HG03378 (cell line): Measurements from ENCODE around the gene PPP1R1C.
A peak's percentile ranks its signal among the peaks of the same experiment; 100 is the strongest.

ENCODE experiments used
- ATAC-seq: cut with Tn5 transposase; IDR thresholded peaks from one replicate; pipeline ENCODE4 v1.9.1; 2021; ENCODE audit warnings: mild to moderate bottlenecking, moderate library complexity; ENCODE audit not compliant: unreplicated experiment

The PPP1R1C gene

DNA sequence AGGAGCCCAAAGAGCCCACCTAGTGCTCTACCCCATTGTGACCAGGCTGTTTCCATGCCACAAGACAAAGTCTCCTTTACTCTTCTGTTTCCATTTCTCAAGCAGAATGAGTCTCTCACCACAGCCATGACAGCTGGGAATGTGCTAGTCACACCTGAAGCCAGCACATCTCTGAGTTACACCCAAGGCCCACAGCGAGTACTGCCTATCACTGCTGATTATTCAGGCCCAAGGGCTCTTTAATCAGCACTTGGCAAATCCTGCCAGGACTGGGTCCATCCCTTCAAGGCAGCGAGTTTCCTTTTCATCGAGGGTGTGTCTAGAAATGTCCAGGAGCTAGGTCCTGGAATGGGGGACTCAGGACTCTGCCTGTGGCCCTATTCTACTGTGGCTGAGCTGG is 14.6 kb upstream of the PPP1R1C start:
- ATAC-seq: no peak

DNA sequence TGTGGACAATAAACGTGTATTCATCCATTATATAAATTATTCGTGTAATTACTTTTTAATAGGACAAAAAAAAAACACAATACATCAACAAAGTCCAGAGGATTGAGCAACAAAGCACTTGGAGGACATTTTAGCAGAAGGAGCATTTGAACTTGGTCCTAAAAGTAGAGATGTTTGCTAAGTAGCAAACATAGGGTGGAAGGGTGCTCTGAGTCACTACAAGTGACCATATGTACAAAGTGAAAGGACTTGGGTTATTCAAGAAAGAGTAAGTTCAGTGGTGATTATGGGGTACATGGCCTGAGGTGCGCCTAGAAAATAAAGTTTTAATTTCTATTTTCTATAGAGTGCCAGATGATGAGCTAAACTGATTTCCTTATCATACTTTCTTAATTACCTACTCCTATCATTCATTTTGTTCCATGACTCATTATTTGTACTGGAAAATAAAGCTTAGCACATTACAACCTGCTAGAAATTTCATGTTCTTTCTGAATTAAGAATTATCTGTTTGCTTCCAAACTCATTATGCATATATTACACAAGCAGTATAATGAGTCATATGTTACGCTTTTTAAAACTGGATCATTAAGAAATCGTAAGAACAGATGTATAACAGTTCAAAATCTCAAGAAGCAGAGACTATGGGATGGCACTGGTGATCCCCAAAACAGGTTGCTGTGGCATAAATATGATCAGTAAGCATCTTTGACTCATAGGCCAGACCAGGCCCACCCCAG is 13.1 kb upstream of the PPP1R1C start:
- ATAC-seq: no peak

DNA sequence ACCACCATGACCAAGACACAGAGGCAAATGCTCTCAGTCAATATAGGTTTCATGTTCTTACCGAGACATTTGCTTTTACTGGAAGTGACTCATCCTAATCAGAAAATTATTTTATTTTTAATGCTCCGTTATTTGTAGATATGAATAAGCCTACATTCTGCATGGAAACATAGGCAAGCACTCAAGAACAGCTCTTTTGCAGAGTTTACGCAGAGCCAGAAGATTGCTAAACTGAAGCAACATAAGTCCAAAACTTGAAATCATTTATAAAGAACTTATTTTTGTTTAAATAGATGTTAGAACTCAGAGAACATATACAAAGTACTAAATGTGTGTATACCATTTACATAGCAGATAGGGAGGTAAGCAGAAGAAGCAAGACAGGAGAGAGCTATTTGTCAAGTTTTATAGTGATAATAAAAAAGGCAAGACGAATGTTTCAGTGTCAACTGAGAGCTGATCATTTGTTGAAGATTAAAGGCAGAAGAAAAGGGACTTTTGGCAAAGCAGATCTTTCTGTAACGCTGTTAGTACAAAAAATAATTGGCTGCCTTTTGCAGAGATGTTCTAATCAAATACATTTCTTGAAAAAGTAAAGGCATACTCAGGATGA is 12.4 kb upstream of the PPP1R1C start:
- ATAC-seq: no peak

DNA sequence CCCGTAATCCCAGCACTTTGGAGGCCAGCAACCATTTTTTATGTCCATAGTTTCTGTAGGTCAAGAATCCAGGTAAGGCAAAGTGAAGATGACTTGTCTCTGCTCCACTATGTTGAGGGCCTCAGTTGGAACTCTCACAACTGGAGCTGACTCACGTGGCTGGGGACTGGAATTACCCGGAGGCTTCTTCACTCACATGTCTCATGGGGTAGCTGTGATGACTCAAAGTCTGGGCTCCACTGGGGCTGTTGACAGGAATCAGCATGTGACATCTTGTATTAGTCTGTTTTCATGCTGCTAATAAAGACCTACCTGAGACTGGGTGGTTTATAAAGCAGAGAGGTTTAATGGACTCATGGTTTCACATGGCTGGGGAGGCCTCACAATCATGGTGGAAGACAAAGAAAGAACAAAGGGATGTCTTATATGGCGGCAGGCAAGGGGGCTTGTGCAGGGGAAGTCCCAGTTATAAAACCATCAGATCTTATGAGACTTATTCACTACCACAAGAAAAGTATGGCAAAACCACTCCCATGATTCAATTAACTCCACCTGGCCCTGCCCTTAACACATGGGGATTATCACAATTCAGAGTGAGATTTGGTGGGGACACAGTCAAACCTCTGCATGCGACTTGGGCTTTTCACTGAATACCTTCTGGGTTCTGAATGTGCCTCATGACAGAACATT is 7.8 kb upstream of the PPP1R1C start:
- ATAC-seq: peak; percentile 82

DNA sequence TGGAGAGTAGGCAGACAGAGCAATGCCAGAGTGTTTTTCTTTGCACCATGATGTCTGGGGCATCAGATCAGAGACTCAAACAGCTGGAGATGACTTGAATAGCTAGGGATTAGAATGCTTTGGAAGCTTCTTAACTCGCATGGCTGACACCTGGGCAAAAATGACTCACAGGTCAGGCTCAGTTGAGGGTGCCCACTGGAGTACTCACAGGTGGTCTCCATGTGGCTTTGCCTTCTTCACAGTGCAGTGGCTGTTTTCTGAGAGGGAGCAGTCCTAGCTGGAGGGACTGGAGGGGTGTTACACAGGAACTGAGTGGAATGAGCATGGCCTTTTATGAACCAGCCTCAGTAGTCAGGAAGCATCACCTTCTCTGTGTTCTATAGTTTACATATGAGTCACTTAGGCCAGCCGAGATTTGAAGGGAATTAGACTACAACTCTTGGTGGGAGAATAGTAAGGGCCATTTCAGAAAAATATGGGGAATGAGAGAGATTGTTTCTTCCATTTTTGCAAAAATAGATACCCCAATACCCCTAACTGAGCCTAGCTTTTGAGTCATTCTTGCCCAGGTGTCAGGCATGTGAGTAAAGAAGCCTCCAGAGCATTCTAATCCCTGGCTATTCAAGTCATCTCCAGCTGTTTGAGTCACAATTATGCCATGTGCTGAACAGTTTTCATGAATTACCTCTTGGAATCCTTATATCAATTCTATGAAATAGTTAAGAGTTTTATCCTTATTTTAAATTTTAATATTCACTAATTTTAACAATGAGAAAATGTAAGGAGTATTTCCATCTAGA is 7.1 kb upstream of the PPP1R1C start:
- ATAC-seq: peak; percentile 39

DNA sequence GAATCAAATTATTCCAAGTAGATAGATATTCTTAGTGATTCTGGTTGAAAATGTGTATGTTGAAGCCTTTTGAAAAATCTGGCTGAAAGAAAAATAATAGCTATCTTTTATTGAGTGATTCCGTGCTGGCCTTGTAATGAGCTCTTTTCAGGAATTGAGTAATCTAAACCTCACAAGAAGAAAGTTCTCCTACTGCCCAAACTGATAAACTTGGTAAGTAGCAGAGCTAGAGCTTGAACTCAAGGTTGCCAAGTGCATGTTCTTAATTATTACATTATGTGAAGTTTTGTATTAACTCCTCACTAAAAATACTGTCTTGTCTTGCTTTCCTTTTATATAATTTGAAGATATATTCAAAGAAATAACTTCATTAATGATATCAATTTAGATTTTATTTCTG is 1.6 kb upstream of the PPP1R1C start:
- ATAC-seq: no peak

DNA sequence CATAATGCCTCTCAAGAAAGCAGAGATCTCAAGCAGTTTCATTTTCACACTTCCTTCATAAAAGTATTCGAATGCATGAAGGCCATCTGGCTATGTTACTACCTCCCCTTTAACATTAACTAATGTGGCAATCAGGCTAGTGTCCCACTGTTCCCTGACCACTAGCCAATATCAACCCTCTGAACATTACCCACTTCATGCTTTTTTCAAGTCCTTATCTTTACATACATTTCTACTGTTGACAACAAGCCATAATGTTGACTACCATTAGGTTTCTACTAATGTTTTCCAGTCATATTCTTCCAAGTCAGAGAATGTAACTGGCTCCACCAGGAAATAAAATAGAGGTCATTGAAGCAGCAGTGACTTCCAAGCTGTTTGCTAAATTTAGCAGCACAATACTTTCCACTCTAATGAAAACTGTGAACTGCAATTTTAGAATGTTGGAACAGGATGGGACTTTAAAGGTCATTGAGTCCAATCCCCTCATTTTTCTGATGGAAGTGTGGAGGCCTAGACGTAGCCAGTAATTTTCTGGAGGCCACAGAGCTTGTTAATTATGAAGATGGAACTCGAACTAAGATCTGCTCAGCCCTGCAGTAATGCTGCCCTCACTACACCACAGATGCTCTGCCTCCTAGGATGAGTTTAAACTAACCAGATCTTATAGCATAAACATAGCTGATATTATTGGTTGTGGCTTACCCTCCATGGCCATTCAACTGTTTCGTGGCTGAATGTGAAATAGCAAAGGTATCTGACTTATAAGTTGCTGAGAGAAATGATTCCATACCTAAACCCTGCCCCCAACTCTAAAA is 630 bp upstream of the PPP1R1C start:
- no peak for ATAC-seq

DNA sequence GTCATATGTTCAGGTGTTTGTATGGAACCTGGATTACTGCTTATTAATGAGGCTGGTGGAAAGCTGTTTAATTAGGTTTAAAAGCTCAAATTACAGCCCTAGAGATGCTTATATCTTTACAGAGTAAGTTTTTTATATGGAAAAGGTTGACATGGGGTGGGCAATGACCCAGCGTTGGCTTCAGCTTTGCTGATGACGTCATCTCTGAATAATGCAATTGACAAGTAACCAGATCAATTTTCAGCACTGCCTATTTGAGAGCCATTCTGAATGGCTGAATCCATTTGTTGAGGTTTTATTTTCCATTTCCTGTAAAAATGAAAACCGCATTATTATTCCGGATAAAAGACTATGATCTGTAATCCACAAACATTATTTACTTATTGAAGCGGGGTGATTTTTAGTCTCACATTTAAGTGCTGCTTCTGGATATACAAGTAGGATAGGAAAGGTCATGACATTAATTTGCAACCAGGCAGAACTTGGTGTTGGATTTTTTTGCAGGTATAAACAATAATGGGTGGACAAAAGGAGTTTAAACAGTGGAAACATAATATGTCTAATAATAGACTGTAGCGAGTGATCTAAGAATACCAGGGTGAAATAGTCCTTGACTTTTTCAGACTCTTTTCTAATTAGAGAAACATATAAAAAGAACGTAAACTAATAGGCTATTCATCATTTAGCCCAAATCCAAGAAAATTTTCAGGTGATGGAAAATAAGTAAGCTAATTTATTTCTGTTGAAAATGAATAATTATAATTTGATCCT is 2.7 kb downstream of the PPP1R1C start:
- no peak for ATAC-seq

DNA sequence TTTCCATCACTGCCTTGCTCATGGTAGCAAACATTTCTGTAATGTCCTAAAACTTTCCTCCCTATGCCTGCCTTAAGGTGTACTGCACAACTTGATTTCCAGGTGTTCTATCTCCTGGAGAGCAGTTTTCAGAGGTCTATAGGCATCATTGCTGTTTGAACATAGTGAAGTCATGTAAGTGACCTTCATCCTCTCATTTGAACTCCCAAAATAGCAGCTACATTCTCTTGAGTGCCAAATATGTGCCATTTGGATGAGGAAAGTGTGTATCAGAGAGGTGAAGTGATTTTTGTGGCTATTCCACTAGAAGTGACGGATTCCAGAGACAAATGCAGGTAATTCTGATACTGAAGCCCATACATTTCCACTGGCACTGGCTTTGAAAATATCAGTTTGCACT is 3.4 kb downstream of the PPP1R1C start:
- ATAC-seq: no peak

DNA sequence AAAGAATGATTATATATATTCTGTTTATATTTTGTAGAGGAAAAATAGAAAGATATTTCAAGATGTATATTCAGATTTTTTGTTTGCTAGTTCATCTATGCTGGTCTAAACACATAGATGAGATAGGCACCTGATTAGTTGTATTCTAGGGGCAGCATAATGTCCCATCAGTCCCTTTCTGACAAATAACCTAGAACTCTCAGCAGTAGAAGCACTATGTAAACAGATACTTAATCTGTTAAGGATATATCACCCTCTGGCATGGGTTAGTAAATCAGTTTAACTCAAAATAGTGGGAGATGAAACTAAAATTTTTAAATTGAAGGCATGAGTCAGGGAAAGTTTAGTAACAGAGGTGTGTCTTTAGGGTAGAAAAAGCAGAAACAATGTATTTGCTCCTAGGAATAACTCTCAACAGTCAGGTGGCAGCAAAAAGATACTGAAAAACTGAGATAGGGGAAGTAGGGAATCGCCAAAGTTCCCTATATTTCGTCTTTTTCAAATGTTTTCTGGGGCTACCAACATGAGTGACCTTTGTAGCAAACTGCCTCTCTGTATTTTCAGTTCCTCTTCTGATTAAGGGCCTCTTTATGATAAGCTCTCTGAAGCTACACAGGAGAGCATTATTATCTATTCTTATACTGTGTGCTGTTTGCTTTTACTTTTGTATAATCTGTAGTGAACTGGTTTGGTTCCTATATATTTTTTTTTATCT is 5.7 kb downstream of the PPP1R1C start:
- peak; percentile 97 for ATAC-seq

DNA sequence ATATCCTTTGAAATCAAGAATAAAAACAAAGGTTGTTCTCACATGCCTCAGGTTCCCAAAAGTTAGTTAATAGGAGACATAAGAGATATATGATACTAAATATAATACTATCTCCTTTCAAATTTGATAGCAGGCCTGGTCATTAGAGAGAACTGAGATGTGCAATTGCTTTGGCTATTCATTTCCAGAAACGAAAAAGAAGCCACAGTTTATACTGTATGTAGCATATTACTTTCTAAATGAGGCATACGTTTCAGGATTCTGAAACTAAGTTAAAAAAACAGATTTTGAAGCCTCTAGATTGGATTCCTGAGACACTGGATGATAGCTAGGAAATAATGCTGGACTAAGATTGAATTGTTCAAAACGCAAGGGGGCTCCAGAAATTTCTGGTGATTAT is 7.1 kb downstream of the PPP1R1C start:
- peak; percentile 87 for ATAC-seq

DNA sequence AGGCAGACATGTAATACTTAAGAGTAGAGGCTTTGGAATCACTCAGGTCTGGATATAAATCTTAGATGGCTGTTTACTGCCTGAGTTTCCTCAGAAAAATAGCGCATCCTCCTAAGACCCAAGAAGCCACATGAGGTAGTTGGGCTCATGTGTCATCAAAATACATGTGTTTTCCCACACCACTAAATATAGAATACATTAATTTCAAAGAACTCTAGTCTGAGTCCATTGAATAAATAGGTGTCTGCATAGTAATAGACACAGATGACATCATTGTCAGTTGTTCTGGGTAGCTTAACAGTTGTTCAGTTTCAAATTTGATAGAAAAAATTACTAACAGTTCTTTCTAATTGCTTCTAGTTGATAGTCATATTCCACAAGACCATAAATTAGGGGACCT is 9.6 kb downstream of the PPP1R1C start:
- ATAC-seq: no peak

DNA sequence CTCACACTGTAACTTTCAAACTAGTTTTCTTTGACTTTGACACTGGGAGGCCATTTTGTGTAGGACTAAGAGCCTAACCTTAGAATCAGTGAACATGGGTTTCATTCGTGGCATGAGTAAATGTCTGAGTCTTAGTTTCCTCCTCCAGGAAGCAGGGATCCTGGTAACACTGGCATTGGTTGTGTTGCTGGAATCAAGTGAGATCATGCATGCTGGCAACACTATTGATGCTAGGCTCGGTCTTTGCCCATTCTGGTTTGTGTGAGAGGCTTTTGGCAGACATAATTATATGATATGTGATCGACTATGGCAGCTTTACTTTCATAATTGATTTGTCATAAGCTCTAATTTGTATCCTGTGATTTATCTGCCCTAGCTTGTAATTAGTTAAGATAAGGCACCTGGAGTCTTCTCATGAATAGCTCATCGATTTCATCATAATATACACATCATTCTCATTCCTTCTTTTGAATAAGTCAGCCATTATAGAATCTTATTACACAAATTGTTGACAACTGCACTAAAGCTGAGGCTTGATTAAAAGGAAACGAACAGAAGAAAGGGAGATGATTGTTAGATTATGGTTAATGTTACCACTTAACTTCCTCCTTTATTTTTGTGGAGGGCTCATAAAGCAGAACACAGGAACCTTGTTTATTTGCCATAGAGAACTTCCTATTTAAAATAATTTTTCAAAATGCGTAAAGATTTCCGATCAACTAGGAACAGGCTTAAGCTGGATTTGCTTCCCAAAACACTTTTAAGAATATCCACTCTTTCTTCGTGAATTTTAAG is 12.6 kb downstream of the PPP1R1C start:
- no peak for ATAC-seq

DNA sequence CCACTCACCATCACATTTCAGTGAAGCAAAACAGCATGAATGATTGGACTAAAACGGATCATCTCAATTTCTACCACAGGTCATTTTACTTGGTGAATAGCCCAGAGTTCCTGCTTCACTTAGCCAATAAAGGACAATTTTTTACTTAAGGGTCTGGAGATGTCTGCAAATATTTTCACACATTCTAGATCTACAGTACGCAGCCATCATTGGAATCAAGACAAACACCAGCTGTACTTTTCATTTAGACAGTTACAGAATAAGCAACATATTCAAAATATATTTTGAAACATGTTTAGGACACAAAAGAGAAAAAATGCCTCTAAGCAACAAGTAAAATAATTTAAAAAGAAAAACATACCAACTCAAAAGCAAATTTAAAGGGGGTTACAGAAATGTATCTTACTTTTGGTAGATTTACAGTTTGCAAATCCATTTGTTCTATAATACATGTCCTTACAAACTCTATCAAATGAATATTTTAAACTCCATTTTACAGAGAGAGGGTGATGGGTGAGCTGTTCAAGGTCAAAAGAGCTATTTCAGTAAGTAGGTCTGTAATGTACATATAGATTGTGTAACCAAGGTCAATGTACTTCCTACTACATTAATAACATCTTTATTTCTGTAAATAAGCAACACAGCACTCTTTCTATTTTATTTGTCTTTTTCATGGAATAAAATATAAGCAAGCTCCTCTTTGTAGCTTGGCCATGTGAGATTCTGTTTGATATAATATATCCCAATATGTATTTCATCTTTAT is 13.4 kb downstream of the PPP1R1C start:
- no peak for ATAC-seq

DNA sequence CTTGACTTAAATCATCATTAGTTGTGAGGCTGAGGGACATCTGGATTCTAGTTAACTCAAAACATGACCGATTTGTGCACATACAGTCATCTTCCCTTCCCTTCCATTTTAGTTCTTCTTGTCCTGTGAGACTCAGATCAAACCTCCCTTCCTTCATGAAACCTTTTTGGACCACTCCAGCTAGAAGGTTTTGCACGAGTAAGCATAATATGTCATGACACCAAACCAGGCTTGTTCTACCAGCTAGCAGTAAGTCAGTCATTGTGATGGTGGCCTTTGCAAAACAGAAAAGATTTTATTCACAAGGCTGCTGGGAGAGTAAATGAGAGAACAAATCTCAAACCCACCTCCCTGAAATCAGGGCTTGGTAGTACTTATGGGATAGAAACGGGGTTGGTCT is 14.3 kb downstream of the PPP1R1C start:
- ATAC-seq: no peak

DNA sequence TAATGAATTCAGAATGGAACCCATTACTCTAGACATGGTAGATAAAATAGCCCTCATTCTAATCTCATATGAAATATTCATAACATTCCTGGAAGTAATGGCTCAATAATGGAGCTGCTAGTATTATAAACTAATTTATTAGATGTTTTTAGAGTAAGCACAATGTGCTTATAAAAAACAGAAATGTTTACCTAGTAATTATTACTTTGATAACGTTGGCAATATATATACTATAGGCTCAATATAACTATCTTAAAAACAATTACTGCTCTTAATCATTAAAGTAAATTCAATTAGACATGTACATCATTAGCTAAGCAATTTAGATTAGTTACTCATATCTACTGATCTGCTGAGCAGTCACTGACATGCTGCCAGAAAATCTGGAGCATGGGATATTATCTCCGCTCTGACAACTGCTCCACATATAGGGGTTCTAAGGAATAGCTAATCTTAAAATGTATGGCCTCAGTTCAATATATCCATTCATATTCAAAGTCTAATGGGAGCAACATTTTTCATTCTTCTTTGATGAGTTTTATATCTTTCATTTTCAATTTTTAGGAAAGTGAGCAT is 19.4 kb downstream of the PPP1R1C start:
- no peak for ATAC-seq

DNA sequence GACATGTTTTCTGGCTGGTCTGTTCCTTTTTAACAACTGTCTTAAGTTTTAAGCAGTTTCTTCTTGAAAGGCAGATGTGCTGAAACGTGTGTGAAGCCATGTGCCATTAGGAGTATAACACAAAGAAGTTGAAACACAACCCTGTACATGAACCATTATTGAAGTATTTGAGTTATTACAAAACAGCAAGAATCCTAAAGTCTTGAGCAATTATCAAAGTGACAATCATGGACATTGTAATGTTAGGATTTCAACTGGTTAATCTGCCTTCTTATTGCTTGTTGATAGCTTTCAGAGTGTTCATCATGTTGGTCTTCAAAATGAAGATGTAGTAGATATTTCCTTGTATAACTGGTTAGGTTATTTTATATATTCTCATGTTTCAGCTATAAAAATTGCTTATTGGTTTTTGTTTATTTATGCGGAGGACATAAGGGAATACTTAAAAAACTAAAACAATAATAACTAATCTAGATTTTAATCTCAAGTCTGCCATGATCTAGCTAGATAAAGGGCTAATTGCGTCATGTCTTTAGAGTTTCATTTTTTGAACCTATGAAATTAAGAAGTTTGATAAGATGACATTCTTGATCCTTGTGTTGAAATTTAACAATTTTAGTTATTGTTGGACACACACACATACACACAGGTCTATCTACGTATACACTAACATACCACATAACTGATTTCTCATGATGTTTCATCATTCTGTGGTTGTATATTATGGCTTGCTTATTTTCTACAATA is 21.1 kb downstream of the PPP1R1C start:
- no peak for ATAC-seq
